ENCODE data around the gene PRPF18. TPM values are rescaled to one million over a fixed set of nuclear protein-coding genes. Genes with fewer than 3 reads are reported as not detected.
"Not testable (repeated sequence)": the region's sequence is repeated elsewhere in the genome, so short reads cannot be mapped to it uniquely, and the experiment has no call there.

PRPF18 gene
- total RNA-seq: 10 to 100 TPM; 24.5 to 28.0 (median 25.9) TPM
- 44.2 TPM for total RNA-seq (2013)
- 50.9 to 84.8 (median 64.7) reads per million in 29 experiments for total RNA-seq

GRCh38 chr10:13586676-13587355, at the start of gene PRPF18:
PRPF18 (plus strand) TSS chr10:13586965; CDS start chr10:13587087, 122 bp downstream.
- peaks cover 3 to 11% of the 10 kb centered on the region in 2 experiments for H3K27me3 ChIP-seq (replicated peaks in 1 of 2; ENCODE audit: control insufficient read depth in 2 of 2, extremely low read depth in 1 of 2, insufficient read depth in 2 of 2, low read length in 1 of 2)
- DNase-seq (peak; percentile 88 to 97 (median 95)), ATAC-seq (replicated peaks in 1 of 4) (peak; percentile 99 to 100 (median 100))
- H3K27ac Mint-ChIP-seq: peak within 1 kb of the TSS; percentile 95 to 99
- H3K9me3 Mint-ChIP-seq: no peaks in the 10 kb centered on the region
- H3K4me1 Mint-ChIP-seq: peaks cover 34 to 47% (median 44%) of the 10 kb centered on the region in 3 donors
- ChIA-PET POLR2A (interaction anchor here in 1 of 2 donors (0.5 kb wide), 1 partner anchor 1124 kb away, joined by 3 read pairs; no protein-coding TSS in a partner anchor), CTCF (interaction anchor here (0.6 to 1.9 kb wide), 4 partner anchors 14 to 1501 kb away, joined by 3 to 6 read pairs (median 4); no protein-coding TSS in a partner anchor)
- peaks cover 14% of the 10 kb centered on the region for H3K36me3 Mint-ChIP-seq
- H3K27ac ChIP-seq (ENCODE audit: low read length): peak within 1 kb of the TSS; percentile 26
- peaks cover 13 to 19% of the 10 kb centered on the region in 2 donors for H3K27me3 Mint-ChIP-seq
- H3K4me3 Mint-ChIP-seq: peak within 1 kb of the TSS; percentile 99 to 100 (median 100)
- H3K4me1 ChIP-seq (ENCODE audit: control insufficient read depth in 1 of 2, extremely low read depth in 1 of 2, insufficient read depth in 2 of 2, low read length in 2 of 2): peaks cover 11 to 16% of the 10 kb centered on the region in 2 experiments
- H3K9me3 ChIP-seq: no peaks in the 10 kb centered on the region
- 0% methylated on average over 27 of the region's 38 CpGs for WGBS (ENCODE audit: insufficient coverage)
- H3K4me3 ChIP-seq (ENCODE audit: control insufficient read depth in 1 of 2, extremely low read depth in 1 of 2, low read length in 1 of 2): peak within 1 kb of the TSS; percentile 95 to 99
- no peaks in the 10 kb centered on the region for H3K36me3 ChIP-seq (ENCODE audit: control insufficient read depth in 2 of 2, extremely low read depth in 1 of 2, insufficient read depth in 1 of 2, low read length in 1 of 2)

- H3K4me1 Mint-ChIP-seq; H3K4me1 ChIP-seq (ENCODE audit: control insufficient read depth in 1 of 2, extremely low read depth in 1 of 2, insufficient read depth in 2 of 2, low read length in 2 of 2); H3K36me3 ChIP-seq (ENCODE audit: control insufficient read depth in 2 of 2, extremely low read depth in 1 of 2, insufficient read depth in 1 of 2, low read length in 1 of 2); H3K4me3 Mint-ChIP-seq; H3K9me3 Mint-ChIP-seq; H3K4me3 ChIP-seq (ENCODE audit: control insufficient read depth in 1 of 2, extremely low read depth in 1 of 2, low read length in 1 of 2); H3K36me3 Mint-ChIP-seq; H3K9me3 ChIP-seq; H3K27ac Mint-ChIP-seq; DNase-seq; H3K27ac ChIP-seq (ENCODE audit: low read length); ATAC-seq (replicated peaks in 1 of 4); CTCF ChIA-PET: not testable (repeated sequence)
- 70% methylated on average over 8 of the region's 9 CpGs for WGBS (ENCODE audit: insufficient coverage)
- peaks cover 43 to 61% of the 10 kb centered on the region in 2 donors for H3K27me3 Mint-ChIP-seq
- POLR2A ChIA-PET: interaction anchor here in 1 of 2 donors (0.7 kb wide), 1 partner anchor 291 kb away, joined by 4 read pairs; no protein-coding TSS in a partner anchor
- H3K27me3 ChIP-seq (replicated peaks in 1 of 2; ENCODE audit: control insufficient read depth in 2 of 2, extremely low read depth in 1 of 2, insufficient read depth in 2 of 2, low read length in 1 of 2): peaks cover 3 to 35% of the 10 kb centered on the region in 2 experiments
These were observed 48.8 kb upstream of the PRPF18 start for GRCh38 chr10:13537985-13538384.

GRCh38 chr10:13542533-13542932, 44.2 kb upstream of the PRPF18 start:
- Histone ChIP-seq H3K27ac (ENCODE audit: low read length) (no peak overlapping the region), H3K27me3 (replicated peaks in 1 of 2; ENCODE audit: control insufficient read depth in 2 of 2, extremely low read depth in 1 of 2, insufficient read depth in 2 of 2, low read length in 1 of 2) (peaks cover 0 to 29% of the 10 kb centered on the region in 2 experiments), H3K9me3 (no peaks in the 10 kb centered on the region), H3K36me3 (ENCODE audit: control insufficient read depth in 2 of 2, extremely low read depth in 1 of 2, insufficient read depth in 1 of 2, low read length in 1 of 2) (no peaks in the 10 kb centered on the region), H3K4me3 (ENCODE audit: control insufficient read depth in 1 of 2, extremely low read depth in 1 of 2, low read length in 1 of 2) (no peak overlapping the region), H3K4me1 (ENCODE audit: control insufficient read depth in 1 of 2, extremely low read depth in 1 of 2, insufficient read depth in 2 of 2, low read length in 2 of 2) (no peaks in the 10 kb centered on the region)
- POLR2A ChIA-PET: no interaction called here
- WGBS (ENCODE audit: insufficient coverage): no CpG with 5 or more reads among the region's 5 CpGs
- Mint-ChIP-seq H3K27ac (no peak overlapping the region), H3K4me3 (no peak overlapping the region), H3K36me3 (no peaks in the 10 kb centered on the region), H3K9me3 (peaks cover 0 to 4% (median 0%) of the 10 kb centered on the region in 3 donors), H3K27me3 (peaks cover 47 to 50% of the 10 kb centered on the region in 2 donors), H3K4me1 (no peaks in the 10 kb centered on the region)
- DNase-seq (no peak), ATAC-seq (replicated peaks in 1 of 4) (no peak)
- CTCF ChIA-PET: no interaction called here

GRCh38 chr10:13550802-13551201, 36.0 kb upstream of the PRPF18 start:
- no CpG with 5 or more reads among the region's 2 CpGs for WGBS (ENCODE audit: insufficient coverage)
- no peaks in the 10 kb centered on the region for H3K4me1 ChIP-seq (ENCODE audit: control insufficient read depth in 1 of 2, extremely low read depth in 1 of 2, insufficient read depth in 2 of 2, low read length in 2 of 2)
- Mint-ChIP-seq H3K4me1 (no peaks in the 10 kb centered on the region), H3K27me3 (peaks cover 15 to 25% of the 10 kb centered on the region in 2 donors), H3K4me3 (no peak overlapping the region), H3K36me3 (no peaks in the 10 kb centered on the region), H3K27ac (no peak overlapping the region), H3K9me3 (peaks cover 3 to 25% (median 17%) of the 10 kb centered on the region in 3 donors)
- DNase-seq (no peak), ATAC-seq (replicated peaks in 1 of 4) (no peak)
- POLR2A ChIA-PET: no interaction called here
- H3K27ac ChIP-seq (ENCODE audit: low read length): no peak overlapping the region
- peaks cover 0 to 7% of the 10 kb centered on the region in 2 experiments for H3K27me3 ChIP-seq (replicated peaks in 1 of 2; ENCODE audit: control insufficient read depth in 2 of 2, extremely low read depth in 1 of 2, insufficient read depth in 2 of 2, low read length in 1 of 2)
- CTCF ChIA-PET: no interaction called here
- H3K36me3 ChIP-seq (ENCODE audit: control insufficient read depth in 2 of 2, extremely low read depth in 1 of 2, insufficient read depth in 1 of 2, low read length in 1 of 2): no peaks in the 10 kb centered on the region
- no peaks in the 10 kb centered on the region for H3K9me3 ChIP-seq
- no peak overlapping the region for H3K4me3 ChIP-seq (ENCODE audit: control insufficient read depth in 1 of 2, extremely low read depth in 1 of 2, low read length in 1 of 2)

- H3K4me1 Mint-ChIP-seq: peaks cover 0 to 2% (median 0%) of the 10 kb centered on the region in 3 donors
- no peak overlapping the region for H3K4me3 Mint-ChIP-seq
- peaks cover 3 to 5% (median 4%) of the 10 kb centered on the region in 3 donors for H3K9me3 Mint-ChIP-seq
- H3K9me3 ChIP-seq: no peaks in the 10 kb centered on the region
- H3K36me3 Mint-ChIP-seq: no peaks in the 10 kb centered on the region
- POLR2A ChIA-PET: interaction anchor here in 1 of 2 donors (0.6 kb wide), 1 partner anchor 233 kb away, joined by 3 read pairs; no protein-coding TSS in a partner anchor
- H3K27ac ChIP-seq (ENCODE audit: low read length): no peak overlapping the region
- H3K36me3 ChIP-seq (ENCODE audit: control insufficient read depth in 2 of 2, extremely low read depth in 1 of 2, insufficient read depth in 1 of 2, low read length in 1 of 2): no peaks in the 10 kb centered on the region
- no peaks in the 10 kb centered on the region for H3K4me1 ChIP-seq (ENCODE audit: control insufficient read depth in 1 of 2, extremely low read depth in 1 of 2, insufficient read depth in 2 of 2, low read length in 2 of 2)
- DNase-seq (no peak), ATAC-seq (replicated peaks in 1 of 4) (no peak)
- CTCF ChIA-PET: no interaction called here
- H3K27ac Mint-ChIP-seq: no peak overlapping the region
- WGBS (ENCODE audit: insufficient coverage): 60% methylated on average over 1 of the region's 2 CpGs
- peaks cover 9 to 14% of the 10 kb centered on the region in 2 donors for H3K27me3 Mint-ChIP-seq
- no peaks in the 10 kb centered on the region for H3K27me3 ChIP-seq (replicated peaks in 1 of 2; ENCODE audit: control insufficient read depth in 2 of 2, extremely low read depth in 1 of 2, insufficient read depth in 2 of 2, low read length in 1 of 2)
- no peak overlapping the region for H3K4me3 ChIP-seq (ENCODE audit: control insufficient read depth in 1 of 2, extremely low read depth in 1 of 2, low read length in 1 of 2)
These were observed 30.8 kb upstream of the PRPF18 start for GRCh38 chr10:13555884-13556510.

- Histone ChIP-seq H3K27ac (ENCODE audit: low read length) (no peak overlapping the region), H3K27me3 (replicated peaks in 1 of 2; ENCODE audit: control insufficient read depth in 2 of 2, extremely low read depth in 1 of 2, insufficient read depth in 2 of 2, low read length in 1 of 2) (peaks cover 0 to 9% of the 10 kb centered on the region in 2 experiments), H3K4me3 (ENCODE audit: control insufficient read depth in 1 of 2, extremely low read depth in 1 of 2, low read length in 1 of 2) (no peak overlapping the region), H3K36me3 (ENCODE audit: control insufficient read depth in 2 of 2, extremely low read depth in 1 of 2, insufficient read depth in 1 of 2, low read length in 1 of 2) (no peaks in the 10 kb centered on the region), H3K9me3 (no peaks in the 10 kb centered on the region), H3K4me1 (ENCODE audit: control insufficient read depth in 1 of 2, extremely low read depth in 1 of 2, insufficient read depth in 2 of 2, low read length in 2 of 2) (no peaks in the 10 kb centered on the region)
- no CpG with 5 or more reads among the region's 2 CpGs for WGBS (ENCODE audit: insufficient coverage)
- ChIA-PET CTCF (no interaction called here), POLR2A (interaction anchor here in 1 of 2 donors (0.6 kb wide), 1 partner anchor 109 kb away, joined by 8 read pairs; no protein-coding TSS in a partner anchor)
- Mint-ChIP-seq H3K4me3 (no peak overlapping the region), H3K27ac (no peak overlapping the region), H3K36me3 (no peaks in the 10 kb centered on the region), H3K9me3 (no peaks in the 10 kb centered on the region), H3K4me1 (peaks cover 0 to 2% (median 0%) of the 10 kb centered on the region in 3 donors), H3K27me3 (peaks cover 5 to 15% of the 10 kb centered on the region in 2 donors)
- DNase-seq (no peak), ATAC-seq (replicated peaks in 1 of 4) (no peak)
These were observed 27.6 kb upstream of the PRPF18 start for GRCh38 chr10:13559124-13559700.

Data from T-cell (primary cell).